Measurements from ENCODE around the gene RNF183. TPM values are rescaled to one million over a fixed set of nuclear protein-coding genes. Genes with fewer than 3 reads are reported as not detected.

Gene RNF183
- not detected in 2 replicates for total RNA-seq (2012; rRNA removed)
- polyA plus RNA-seq (2012; rRNA removed): not detected in 2 replicates
- polyA plus RNA-seq (2012; cell fraction: cytosol; rRNA removed): not detected in 2 replicates
- 0.09 TPM in 1 of 2 replicates, not detected in the other for polyA plus RNA-seq (2012; cell fraction: nucleus; rRNA removed; ENCODE audit: low replicate concordance)
- Bru-seq, nascent RNA: not detected
- not detected for BruChase-seq, experiment 1, labeled RNA remaining after a 6-hour chase
- percentile 11 among the genes with signal in this experiment for BruChase-seq, experiment 2, labeled RNA remaining after a 2-hour chase
- long read RNA-seq: 0 reads

- Histone ChIP-seq H3K23ac (ENCODE audit: low read depth, low read length) (no peak within 1 kb of the TSS), H2BK5ac (ENCODE audit: low read depth, low read length, poor library complexity, severe bottlenecking) (no peak within 1 kb of the TSS), H3K27ac (ENCODE audit: insufficient read depth, low read length) (no peak within 1 kb of the TSS), H2BK120ac (ENCODE audit: low read depth, low read length) (no peak within 1 kb of the TSS), H4K20me1 (ENCODE audit: insufficient read depth, low read length) (no peaks in the 10 kb centered on the region), H2BK20ac (ENCODE audit: low read depth, low read length) (no peak within 1 kb of the TSS), H3K56ac (ENCODE audit: extremely low read depth, insufficient read depth, low read length) (no peak within 1 kb of the TSS), H3K4ac (ENCODE audit: low read depth, low read length) (no peak within 1 kb of the TSS), H2AFZ (replicated peaks; ENCODE audit: low read length, poor library complexity) (no peak within 1 kb of the TSS), H2BK15ac (ENCODE audit: low read depth, low read length) (no peak within 1 kb of the TSS), H3K4me1 (ENCODE audit: control insufficient read depth, insufficient read depth, low read length) (no peaks in the 10 kb centered on the region), H3K14ac (replicated peaks; ENCODE audit: low read depth, low read length) (no peak within 1 kb of the TSS), H2AK9ac (replicated peaks; ENCODE audit: low read depth, low read length, poor library complexity) (no peak within 1 kb of the TSS), H3K18ac (ENCODE audit: low read depth, low read length) (no peak within 1 kb of the TSS), H3K9ac (ENCODE audit: low read depth, low read length) (no peak within 1 kb of the TSS), H3K9me3 (ENCODE audit: control insufficient read depth, insufficient read depth, low read length) (no peaks in the 10 kb centered on the region), H3K79me1 (ENCODE audit: low read depth in 1 of 2, low read length in 2 of 2) (no peaks in the 10 kb centered on the region), H4K8ac (ENCODE audit: low read depth in 2 of 2, low read length in 2 of 2) (no peak within 1 kb of the TSS), H3K27me3 (ENCODE audit: control insufficient read depth, insufficient read depth, low read length) (peaks cover 39% of the 10 kb centered on the region), H3K4me3 (ENCODE audit: insufficient read depth, low read depth, low read length) (no peak within 1 kb of the TSS), H3K4me2 (ENCODE audit: low read depth, low read length) (no peak within 1 kb of the TSS), H3K9me1 (ENCODE audit: insufficient read depth, low read length) (no peaks in the 10 kb centered on the region), H3K36me3 (ENCODE audit: control insufficient read depth, insufficient read depth, low read length) (no peaks in the 10 kb centered on the region), H4K5ac (ENCODE audit: low read depth, low read length) (no peak within 1 kb of the TSS), H2AK5ac (ENCODE audit: low read depth, low read length) (no peak within 1 kb of the TSS), H4K91ac (ENCODE audit: insufficient read depth, low read depth, low read length) (no peak within 1 kb of the TSS)
- ChIA-PET CTCF (no interaction called here), POLR2A (ENCODE audit: unreplicated experiment) (no interaction called here)
- ATAC-seq (ENCODE audit: low read depth) (no peak), DNase-seq (no peak)
- intact Hi-C loops (cut with micrococcal nuclease): no loop called here
- WGBS, 2 experiments (ENCODE audit: extremely low coverage in 2 of 2, insufficient read length in 1 of 2): 60% methylated on average over 10 of the region's 25 CpGs; no CpG with 5 or more reads in 1 of the 2 experiments
- no TSS peak for BruUV-seq (replicated peaks)
- dilution Hi-C loops (cut with HindIII; ENCODE audit: low sequenced_read_pairs, unreplicated experiment): no loop called here
- in situ Hi-C loops (cut with MboI; ENCODE audit: low sequenced_read_pairs): loop anchor here (10.0 kb wide), 1 partner anchor 352 kb away; no protein-coding TSS in a partner anchor
- TF ChIP-seq CTCF (conservative IDR thresholded peaks at IDR 0.05; ENCODE audit: low read depth, low read length) (no peak), RCOR1 (IDR thresholded peaks at IDR 0.05; ENCODE audit: insufficient replicate concordance, low read length) (no peak), USF2 (IDR thresholded peaks at IDR 0.05; ENCODE audit: low read depth, low read length) (no peak), RFX5 (IDR thresholded peaks at IDR 0.05; ENCODE audit: low read depth, low read length) (no peak), BHLHE40 (IDR thresholded peaks at IDR 0.05; ENCODE audit: low read depth, low read length) (no peak)
Observed at GRCh38 chr9:113302792-113303418, at the start of gene RNF183. RNF183 (minus strand) TSS chr9:113303376; CDS start chr9:113298184, 5,192 bp downstream.
